Lung (tissue), 12 donors: ENCODE data around the gene CSPG4. TPM values are rescaled to one million over a fixed set of nuclear protein-coding genes. Genes with fewer than 3 reads are reported as not detected.
A peak's percentile ranks its signal among the peaks of the same experiment; 100 is the strongest.

Source experiments
- ATAC-seq: fragments of 200-7000 bp; cut with Tn5 transposase; one replicate; pipeline ENCODE4 v1.9.1; 2020; ENCODE audit warnings: moderate number of reproducible peaks; ENCODE audit not compliant: insufficient read depth, low FRiP score
- DNase-seq, 3 donors: peaks; one replicate each; pipeline ENCODE4 v3.0.0-alpha.2; 2013 to 2017
- H3K27ac ChIP-seq, 2 donors: one replicate each; pipeline ENCODE4 v1.5.1; 2013; ENCODE audit warnings: mild to moderate bottlenecking in 2 of 2, moderate library complexity in 2 of 2, control low read depth in 1 of 2, inconsistent platforms in 1 of 2, low read depth in 1 of 2, low read length in 1 of 2
- H3K27me3 ChIP-seq, 3 donors: one replicate each; pipeline ENCODE4 v1.5.1; 2013; ENCODE audit warnings: low read length in 2 of 3; ENCODE audit not compliant: control insufficient read depth in 3 of 3, insufficient read depth in 3 of 3
- H3K36me3 ChIP-seq, 4 donors: one replicate each; pipeline ENCODE4 v1.5.1; 2013; ENCODE audit warnings: low read length in 4 of 4, mild to moderate bottlenecking in 1 of 4, moderate library complexity in 1 of 4; ENCODE audit not compliant: control insufficient read depth in 4 of 4, insufficient read depth in 4 of 4
- H3K4me1 ChIP-seq, 5 donors: one replicate each; pipeline ENCODE4 v1.5.1; 2013; ENCODE audit warnings: low read length in 5 of 5, mild to moderate bottlenecking in 2 of 5, moderate library complexity in 1 of 5; ENCODE audit not compliant: control insufficient read depth in 5 of 5, insufficient read depth in 5 of 5
- H3K4me3 ChIP-seq: one replicate; pipeline ENCODE4 v1.5.1; 2013; ENCODE audit warnings: mild to moderate bottlenecking, control low read depth, moderate library complexity
- H3K9ac ChIP-seq, 2 donors: one replicate each; pipeline ENCODE4 v1.5.1; 2013; ENCODE audit warnings: low read length in 2 of 2, control low read depth in 1 of 2; ENCODE audit not compliant: insufficient read depth in 1 of 2
- H3K9me3 ChIP-seq, 4 donors: one replicate each; pipeline ENCODE4 v1.5.1; 2013; ENCODE audit warnings: low read length in 3 of 4, mild to moderate bottlenecking in 1 of 4, moderate library complexity in 1 of 4; ENCODE audit not compliant: control insufficient read depth in 4 of 4, insufficient read depth in 3 of 4
- CTCF ChIP-seq: IDR thresholded peaks from 2 replicates; pipeline ENCODE4 v1.5.1; 2012; ENCODE audit warnings: mild to moderate bottlenecking; ENCODE audit errors: control extremely low read depth, extremely low read depth
- WGBS, 2 donors: extraction: QIAGEN DNeasy Blood & Tissue Kit; methylation state at CpG; one replicate each; pipeline ENCODE4 v1.1.7; 2013; 5-methylcytosine and 5-hydroxymethylcytosine counted together
- polyA plus RNA-seq, 2 donors: library from polyadenylated mRNA; stranded (reverse); fragments of 200-250 nt; gene quantifications; one replicate each; pipeline ENCODE4 v1.2.1, GENCODE V29; 2013
- total RNA-seq, 2 donors: library from RNA; depleted of rRNA in 1 of 2; stranded (reverse); fragments of >200 nt in 1 of 2; gene quantifications; one replicate each; pipeline ENCODE4 v1.2.1, GENCODE V29; 2014 to 2021
- donor health status: control.
- donor health status: control.
- donor health status: Bipolar disorder and iron deficiency.
- donor health status: healthy.
- donor health status: DM: yes; HTN: yes; CAD: no.

The CSPG4 gene
- total and polyA plus RNA-seq, 4 donors = 8.5 to 38.1 (median 24.2) TPM

- Histone ChIP-seq H3K36me3 (peaks cover 0 to 34% (median 9%) of the 10 kb centered on the region in 4 donors), H3K9me3 (no peaks in the 10 kb centered on the region), H3K27me3 (no peaks in the 10 kb centered on the region), H3K4me1 (peaks cover 0 to 34% (median 11%) of the 10 kb centered on the region in 5 donors), H3K9ac (no peak overlapping the region), H3K4me3 (no peak overlapping the region), H3K27ac (peak overlapping the region in 1 of 2 donors; percentile 79)
- WGBS, 2 donors = 78 to 92% methylated on average over 9 of the region's 9 CpGs
- TF ChIP-seq CTCF = no peak
- no peak for ATAC-seq
- DNase-seq = no peak
Observed at GRCh38 chr15:75659141-75659771, 53.4 kb downstream of the CSPG4 start.

GRCh38 chr15:75656813-75657212 lies 55.8 kb downstream of the CSPG4 start:
- no peak overlapping the region for H3K27ac ChIP-seq
- DNase-seq = no peak
- no peaks in the 10 kb centered on the region for H3K27me3 ChIP-seq
- no peak overlapping the region for H3K9ac ChIP-seq
- peaks cover 0 to 39% (median 21%) of the 10 kb centered on the region in 5 donors for H3K4me1 ChIP-seq
- H3K36me3 ChIP-seq = peaks cover 0 to 32% (median 12%) of the 10 kb centered on the region in 4 donors
- no peaks in the 10 kb centered on the region for H3K9me3 ChIP-seq
- H3K4me3 ChIP-seq = no peak overlapping the region
- 95 to 98% methylated on average over 22 of the region's 22 CpGs for WGBS, 2 donors
- no peak for ATAC-seq
- no peak for TF ChIP-seq CTCF

GRCh38 chr15:75656331-75656730 lies 56.3 kb downstream of the CSPG4 start:
- Histone ChIP-seq H3K9ac (no peak overlapping the region), H3K36me3 (peaks cover 0 to 32% (median 12%) of the 10 kb centered on the region in 4 donors), H3K4me1 (peaks cover 0 to 40% (median 23%) of the 10 kb centered on the region in 5 donors), H3K27ac (no peak overlapping the region), H3K9me3 (no peaks in the 10 kb centered on the region), H3K4me3 (no peak overlapping the region), H3K27me3 (no peaks in the 10 kb centered on the region)
- ATAC-seq (no peak), DNase-seq (no peak)
- WGBS, 2 donors = 94 to 98% methylated on average over 5 of the region's 5 CpGs
- no peak for TF ChIP-seq CTCF
